H1 (cell line): ENCODE measurements around the gene MPZL3. TPM values are rescaled to one million over a fixed set of nuclear protein-coding genes. Genes with fewer than 3 reads are reported as not detected.

Source experiments
- CTCF ChIA-PET: fragments of 300-600 bp; sonication (Branson Sonifier 250); formaldehyde crosslinking; loops from one replicate; lab custom pipeline; 2021; ENCODE audit not compliant: partially characterized antibody; lab: Charles Lee
- POLR2A ChIA-PET: fragments of 300-600 bp; sonication (Branson Sonifier 250); formaldehyde crosslinking; loops from one replicate; lab custom pipeline; 2021; ENCODE audit warnings: inconsistent platforms; ENCODE audit not compliant: partially characterized antibody; lab: Charles Lee
- DNase-seq, 2 experiments: peaks; one replicate each; pipeline versions ENCODE4 v3.0.0 to v3.0.0-alpha.2; 2010 to 2022; ENCODE audit warnings: low spot score in 2 of 2, low read depth in 1 of 2, mixed read lengths in 1 of 2
- FAIRE-seq: peaks from 2 replicates; lab custom pipeline; 2011; peaks lifted over from hg19 to GRCh38; lab: Jason Lieb, UNC
- H2AFZ ChIP-seq: 2 replicates; pipeline ENCODE4 v1.8.1; 2012; ENCODE audit warnings: low read length, inconsistent platforms
- H2AK5ac ChIP-seq: 2 replicates; pipeline ENCODE4 v1.6.1; 2013; ENCODE audit warnings: low read depth, low read length
- H2BK120ac ChIP-seq: replicated peaks from 2 replicates; pipeline ENCODE3; 2013; ENCODE audit warnings: low read depth, low read length, inconsistent platforms
- H2BK12ac ChIP-seq: 2 replicates; pipeline ENCODE4 v1.6.1; 2013; ENCODE audit warnings: low read depth, low read length
- H2BK15ac ChIP-seq: 2 replicates; pipeline ENCODE4 v1.6.1; 2013; ENCODE audit warnings: low read length
- H2BK20ac ChIP-seq: 2 replicates; pipeline ENCODE4 v1.6.1; 2013; ENCODE audit warnings: low read length
- H2BK5ac ChIP-seq: 2 replicates; pipeline ENCODE4 v1.6.1; 2013; ENCODE audit warnings: low read depth, low read length
- H3K14ac ChIP-seq: 2 replicates; pipeline ENCODE4 v1.6.1; 2013; ENCODE audit warnings: inconsistent platforms; ENCODE audit not compliant: insufficient read length
- H3K18ac ChIP-seq: 2 replicates; pipeline ENCODE4 v1.6.1; 2013; ENCODE audit warnings: low read length; ENCODE audit errors: extremely low read depth
- H3K23ac ChIP-seq: 2 replicates; pipeline ENCODE4 v1.6.1; 2013; ENCODE audit warnings: inconsistent platforms; ENCODE audit not compliant: insufficient read length
- H3K23me2 ChIP-seq: 2 replicates; pipeline ENCODE4 v1.6.1; 2013; ENCODE audit warnings: low read depth, low read length
- H3K27ac ChIP-seq: 2 replicates; pipeline ENCODE4 v1.6.1; 2011; ENCODE audit warnings: low read depth, low read length, inconsistent platforms
- H3K27me3 ChIP-seq, 4 experiments: replicated peaks in 1 of 4; 1 replicate in 1 of 4; 2 replicates in 3 of 4; pipeline versions ENCODE4 v1.6.1 to v1.8.1; 2011 to 2013; ENCODE audit warnings: low read length in 3 of 4, mild to moderate bottlenecking in 3 of 4, inconsistent platforms in 2 of 4, mixed read lengths in 2 of 4, moderate library complexity in 1 of 4; ENCODE audit not compliant: control insufficient read depth in 3 of 4, insufficient read depth in 3 of 4; ENCODE audit errors: extremely low read depth in 1 of 4
- H3K36me3 ChIP-seq, 4 experiments: 2 replicates each; pipeline versions ENCODE4 v1.6.1 to v1.8.1; 2011 to 2013; ENCODE audit warnings: mild to moderate bottlenecking in 4 of 4, low read length in 3 of 4, moderate library complexity in 2 of 4, control low read depth in 1 of 4, inconsistent platforms in 1 of 4; ENCODE audit not compliant: insufficient read depth in 4 of 4, control insufficient read depth in 2 of 4
- H3K4ac ChIP-seq: replicated peaks from 2 replicates; pipeline ENCODE3; 2013; ENCODE audit warnings: low read length, low read depth, mixed read lengths, inconsistent platforms; ENCODE audit not compliant: insufficient read length
- H3K4me1 ChIP-seq, 4 experiments: replicated peaks in 1 of 4; 1 replicate in 1 of 4; 2 replicates in 3 of 4; pipeline versions ENCODE4 v1.6.1 to v1.8.1; 2011 to 2013; ENCODE audit warnings: low read length in 3 of 4, inconsistent platforms in 2 of 4, mixed read lengths in 1 of 4; ENCODE audit not compliant: insufficient read depth in 4 of 4, control insufficient read depth in 3 of 4
- H3K4me2 ChIP-seq, 2 experiments: 2 replicates each; pipeline versions ENCODE4 v1.6.1 to v1.8.1; 2011 to 2013; ENCODE audit warnings: low read depth in 2 of 2, low read length in 2 of 2, control low read depth in 1 of 2, inconsistent platforms in 1 of 2, mild to moderate bottlenecking in 1 of 2; ENCODE audit not compliant: insufficient read depth in 1 of 2
- H3K4me3 ChIP-seq, 4 experiments: fragments of 200-600, 300-600 bp in 1 of 4; sonication (generic), shearing (Covaris generic), sonication (Bioruptor Twin) in 1 of 4; 2 replicates each; pipeline versions ENCODE4 v1.5.1 to v1.8.1; 2011 to 2016; ENCODE audit warnings: low read length in 4 of 4, low read depth in 3 of 4, control low read depth in 2 of 4, inconsistent platforms in 2 of 4, mild to moderate bottlenecking in 2 of 4, mixed read lengths in 1 of 4, moderate library complexity in 1 of 4; ENCODE audit not compliant: insufficient read depth in 2 of 4; ENCODE audit errors: extremely low read depth in 1 of 4
- H3K56ac ChIP-seq: replicated peaks from 2 replicates; pipeline ENCODE3; 2013; ENCODE audit warnings: low read depth, mild to moderate bottlenecking, mixed read lengths, low read length, inconsistent platforms; ENCODE audit not compliant: insufficient read length
- H3K79me1 ChIP-seq: 2 replicates; pipeline ENCODE4 v1.6.1; 2013; ENCODE audit warnings: low read depth, low read length, control low read depth
- H3K79me2 ChIP-seq, 2 experiments: 2 replicates each; pipeline versions ENCODE4 v1.6.1 to v1.8.1; 2012 to 2013; ENCODE audit warnings: low read length in 2 of 2, mild to moderate bottlenecking in 2 of 2, inconsistent platforms in 1 of 2; ENCODE audit not compliant: insufficient read depth in 2 of 2, control insufficient read depth in 1 of 2
- H3K9ac ChIP-seq, 4 experiments: replicated peaks in 1 of 4; 1 replicate in 1 of 4; 2 replicates in 3 of 4; pipeline versions ENCODE4 v1.6.1 to v1.8.1; 2011 to 2013; ENCODE audit warnings: low read depth in 3 of 4, low read length in 3 of 4, control low read depth in 2 of 4, mild to moderate bottlenecking in 2 of 4, moderate library complexity in 2 of 4, inconsistent platforms in 1 of 4; ENCODE audit errors: extremely low read depth in 1 of 4
- H3K9me3 ChIP-seq, 2 experiments: 2 replicates each; pipeline versions ENCODE4 v1.6.1 to v1.8.1; 2012 to 2013; ENCODE audit warnings: mild to moderate bottlenecking in 2 of 2, moderate library complexity in 2 of 2, control low read depth in 1 of 2, inconsistent platforms in 1 of 2, low read depth in 1 of 2, low read length in 1 of 2, mixed read lengths in 1 of 2; ENCODE audit not compliant: insufficient read depth in 2 of 2
- H4K20me1 ChIP-seq, 2 experiments: replicated peaks in 1 of 2; 2 replicates each; pipeline versions ENCODE3 to v1.8.1; 2011 to 2013; ENCODE audit warnings: inconsistent platforms in 2 of 2, low read length in 2 of 2, mild to moderate bottlenecking in 1 of 2; ENCODE audit not compliant: insufficient read depth in 2 of 2, control insufficient read depth in 1 of 2
- H4K5ac ChIP-seq: 2 replicates; pipeline ENCODE4 v1.6.1; 2013; ENCODE audit warnings: low read length, low read depth, mixed read lengths, inconsistent platforms; ENCODE audit not compliant: insufficient read length
- H4K8ac ChIP-seq: 2 replicates; pipeline ENCODE4 v1.8.0; 2013; ENCODE audit warnings: mild to moderate bottlenecking, moderate library complexity, low read length, inconsistent platforms; ENCODE audit not compliant: insufficient read depth; ENCODE audit errors: extremely low read depth
- H4K91ac ChIP-seq: replicated peaks from 2 replicates; pipeline ENCODE3; 2013; ENCODE audit warnings: low read length, mixed read lengths, inconsistent platforms; ENCODE audit not compliant: insufficient read length
- BACH1 ChIP-seq: IDR thresholded peaks from 2 replicates; pipeline ENCODE4 v1.6.1; 2012; ENCODE audit warnings: low read length, improper control_type of control experiment
- GABPA ChIP-seq: IDR thresholded peaks from 2 replicates; pipeline ENCODE4 v1.6.1; 2011; ENCODE audit warnings: mild to moderate bottlenecking, low read length, moderate library complexity, borderline replicate concordance; ENCODE audit not compliant: insufficient read depth
- SP2 ChIP-seq: IDR thresholded peaks from 2 replicates; pipeline ENCODE4 v1.6.1; 2012; ENCODE audit warnings: mild to moderate bottlenecking, low read length, inconsistent platforms
- SRF ChIP-seq: IDR thresholded peaks from 2 replicates; pipeline ENCODE4 v1.6.1; 2011; ENCODE audit warnings: mild to moderate bottlenecking, low read depth, low read length, moderate library complexity
- WGBS, 2 experiments: shearing (Covaris generic) in 1 of 2; methylation state at CpG; one replicate each; pipeline versions ENCODE4 v1.1.6 to v1.1.7; 2013 to 2015; ENCODE audit warnings: low lambda C conversion rate in 2 of 2, mixed read lengths in 2 of 2, inconsistent platforms in 1 of 2, low coverage in 1 of 2, missing lambda C conversion rate in 1 of 2; ENCODE audit not compliant: insufficient replicate concordance in 2 of 2, insufficient coverage in 1 of 2, insufficient read length in 1 of 2; ENCODE audit errors: extremely low coverage in 1 of 2, missing lambda C conversion rate in 1 of 2; 5-methylcytosine and 5-hydroxymethylcytosine counted together
- polyA plus RNA-seq, 7 experiments: library from polyadenylated mRNA; depleted of rRNA in 3 of 7; stranded (reverse) in 5 of 7; unstranded in 2 of 7; fragments of >200 nt in 5 of 7; fragments of 200-250 nt in 2 of 7; gene quantifications; 1 replicate in 5 of 7; 2 replicates in 1 of 7; 4 replicates in 1 of 7; pipeline versions ENCODE4 v1.2.1 to v1.2.3, GENCODE V29; 2011 to 2013; ENCODE audit warnings: missing spikeins in 2 of 7, mixed read lengths in 2 of 7
- total RNA-seq: library from RNA; stranded (reverse); fragmentation: NEBNext Ultra II Directional; extraction: Animal tissue kit (Norgen Biotek cat#: 25700); gene quantifications from 2 replicates; pipeline ENCODE4 v1.2.1, GENCODE V29; 2021

MPZL3 gene
- total and polyA plus RNA-seq, 2 of the 8 experiments (the other 6 are each of a cell fraction or from before 2014, with no cell fraction given): 1.1 to 3.9 TPM

DNA sequence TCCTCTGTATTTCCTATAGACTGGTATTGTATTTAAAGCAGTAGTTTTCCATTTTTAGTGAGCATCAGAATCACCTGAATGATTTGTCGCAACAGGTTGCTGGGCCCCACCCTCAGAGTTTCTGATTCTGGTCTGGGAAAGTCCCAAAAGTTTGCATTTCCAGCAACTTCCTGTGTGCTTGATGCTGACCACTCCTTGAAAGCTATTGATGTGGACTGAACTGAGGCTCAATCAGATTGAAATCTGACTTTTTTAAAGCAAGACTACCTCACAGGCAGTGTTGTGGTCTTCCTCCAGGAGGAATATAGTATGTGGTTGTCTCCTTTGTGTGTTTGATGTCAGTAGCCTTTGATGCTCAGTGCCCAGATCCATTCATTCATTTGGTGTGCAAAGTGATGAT lies 29.1 kb upstream of the MPZL3 start:
- Histone ChIP-seq H4K20me1 (no peaks in the 10 kb centered on the region), H3K4ac (no peak overlapping the region), H2BK20ac (no peak overlapping the region), H3K27ac (no peak overlapping the region), H3K27me3 (no peaks in the 10 kb centered on the region), H3K23ac (no peak overlapping the region), H3K36me3 (no peaks in the 10 kb centered on the region), H2BK12ac (no peak overlapping the region), H2BK5ac (no peak overlapping the region), H2BK120ac (no peak overlapping the region), H3K9me3 (no peaks in the 10 kb centered on the region), H3K4me1 (no peaks in the 10 kb centered on the region), H4K5ac (no peak overlapping the region), H3K56ac (no peak overlapping the region), H3K4me3 (no peak overlapping the region), H4K91ac (no peak overlapping the region), H4K8ac (no peak overlapping the region), H3K23me2 (no peaks in the 10 kb centered on the region), H2AK5ac (no peak overlapping the region), H3K18ac (no peak overlapping the region), H3K79me1 (no peaks in the 10 kb centered on the region), H3K9ac (no peak overlapping the region), H3K79me2 (no peaks in the 10 kb centered on the region), H3K14ac (no peak overlapping the region), H2AFZ (peak overlapping the region; percentile 17; the same call in 1 of the 2 replicates), H3K4me2 (no peak overlapping the region), H2BK15ac (no peak overlapping the region)
- FAIRE-seq: no peak
- 100% methylated on average over 1 of the region's 1 CpG; no CpG with 5 or more reads in 1 of the 2 experiments for WGBS, 2 experiments
- POLR2A ChIA-PET: no interaction called here
- DNase-seq: no peak
- CTCF ChIA-PET: interaction anchor here (1.0 to 2.3 kb wide), 6 partner anchors 10 to 82 kb away, joined by 3 to 12 read pairs (median 4); no protein-coding TSS in a partner anchor
- TF ChIP-seq GABPA: no peak
- no peak for TF ChIP-seq SP2
- no peak for TF ChIP-seq SRF
- no peak for TF ChIP-seq BACH1
